ENCODE results near the gene KLHL20.

GRCh38 chr1:173717238-173717637 lies 2.5 kb downstream of the KLHL20 start:
- TF ChIP-seq, protein P1, sequence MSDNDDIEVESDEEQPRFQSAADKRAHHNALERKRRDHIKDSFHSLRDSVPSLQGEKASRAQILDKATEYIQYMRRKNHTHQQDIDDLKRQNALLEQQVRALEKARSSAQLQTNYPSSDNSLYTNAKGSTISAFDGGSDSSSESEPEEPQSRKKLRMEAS (IDR thresholded peaks at IDR 0.05; ENCODE audit: insufficient read depth, insufficient read length) = no peak
- TF ChIP-seq POLR2A (IDR thresholded peaks at IDR 0.05; ENCODE audit: low read depth, low read length) (no peak), JUN (IDR thresholded peaks at IDR 0.05; ENCODE audit: borderline replicate concordance, insufficient read depth, insufficient read length, low read depth) (no peak), POLR2AphosphoS5 (IDR thresholded peaks at IDR 0.05; ENCODE audit: insufficient read depth, low read depth, low read length) (no peak), EZH2 (IDR thresholded peaks at IDR 0.05; ENCODE audit: borderline replicate concordance, low read depth, low read length, severe bottlenecking) (no peak)
- TF ChIP-seq, protein P2, sequence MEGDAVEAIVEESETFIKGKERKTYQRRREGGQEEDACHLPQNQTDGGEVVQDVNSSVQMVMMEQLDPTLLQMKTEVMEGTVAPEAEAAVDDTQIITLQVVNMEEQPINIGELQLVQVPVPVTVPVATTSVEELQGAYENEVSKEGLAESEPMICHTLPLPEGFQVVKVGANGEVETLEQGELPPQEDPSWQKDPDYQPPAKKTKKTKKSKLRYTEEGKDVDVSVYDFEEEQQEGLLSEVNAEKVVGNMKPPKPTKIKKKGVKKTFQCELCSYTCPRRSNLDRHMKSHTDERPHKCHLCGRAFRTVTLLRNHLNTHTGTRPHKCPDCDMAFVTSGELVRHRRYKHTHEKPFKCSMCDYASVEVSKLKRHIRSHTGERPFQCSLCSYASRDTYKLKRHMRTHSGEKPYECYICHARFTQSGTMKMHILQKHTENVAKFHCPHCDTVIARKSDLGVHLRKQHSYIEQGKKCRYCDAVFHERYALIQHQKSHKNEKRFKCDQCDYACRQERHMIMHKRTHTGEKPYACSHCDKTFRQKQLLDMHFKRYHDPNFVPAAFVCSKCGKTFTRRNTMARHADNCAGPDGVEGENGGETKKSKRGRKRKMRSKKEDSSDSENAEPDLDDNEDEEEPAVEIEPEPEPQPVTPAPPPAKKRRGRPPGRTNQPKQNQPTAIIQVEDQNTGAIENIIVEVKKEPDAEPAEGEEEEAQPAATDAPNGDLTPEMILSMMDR (IDR thresholded peaks at IDR 0.05; ENCODE audit: extremely low read depth in 1 of 2, insufficient read depth in 1 of 2, low read depth in 1 of 2, low read length in 2 of 2) = no peak

Data from endothelial cell of umbilical vein (primary cell).